Suprapubic skin (tissue), 4 donors: Measurements from ENCODE around the gene SUN2. TPM values are rescaled to one million over a fixed set of nuclear protein-coding genes. Genes with fewer than 3 reads are reported as not detected.
A peak's percentile ranks its signal among the peaks of the same experiment; 100 is the strongest.

Experiments
- DNase-seq, 2 donors: peaks; one replicate each; pipeline ENCODE4 v3.0.0-alpha.2; 2019; ENCODE audit warnings: low spot score in 2 of 2
- H3K27ac ChIP-seq: fragments of 200-600 bp; sonication (generic); one replicate; pipeline ENCODE4 v1.5.1; 2019
- H3K27me3 ChIP-seq: fragments of 200-600 bp; sonication (generic); one replicate; pipeline ENCODE4 v1.5.1; 2019
- H3K36me3 ChIP-seq: fragments of 200-600 bp; sonication (generic); one replicate; pipeline ENCODE4 v1.5.1; 2019
- H3K4me1 ChIP-seq: fragments of 200-600 bp; sonication (generic); one replicate; pipeline ENCODE4 v1.5.1; 2019
- H3K4me3 ChIP-seq: fragments of 200-600 bp; sonication (generic); one replicate; pipeline ENCODE4 v1.5.1; 2019; ENCODE audit warnings: mild to moderate bottlenecking
- H3K9me3 ChIP-seq: fragments of 200-600 bp; sonication (generic); one replicate; pipeline ENCODE4 v1.5.1; 2019
- CTCF ChIP-seq, 2 donors: fragments of 200-600 bp in 1 of 2; fragments of 450-650 bp in 1 of 2; sonication (generic) in 1 of 2; IDR thresholded peaks; one replicate each; pipeline ENCODE4 v1.5.1; 2016 to 2019; ENCODE audit warnings: antibody characterized with exemption in 2 of 2, mild to moderate bottlenecking in 1 of 2, moderate library complexity in 1 of 2
- EP300 ChIP-seq: sonication (generic); formaldehyde crosslinking; IDR thresholded peaks from one replicate; pipeline ENCODE4 v1.6.1; 2017; ENCODE audit warnings: antibody characterized with exemption
- POLR2A ChIP-seq, 2 donors: fragments of 450-650 bp; IDR thresholded peaks; one replicate each; pipeline ENCODE4 v1.6.1; 2017; ENCODE audit warnings: antibody characterized with exemption in 2 of 2, mild to moderate bottlenecking in 2 of 2, moderate library complexity in 2 of 2
- POLR2AphosphoS5 ChIP-seq, 3 donors: sonication (generic); formaldehyde crosslinking; IDR thresholded peaks; one replicate each; pipeline ENCODE4 v1.6.1; 2017; ENCODE audit warnings: antibody characterized with exemption in 3 of 3
- WGBS: methylation state at CpG from one replicate; pipeline ENCODE4 v1.1.5; 2018; 5-methylcytosine and 5-hydroxymethylcytosine counted together
- total RNA-seq, 4 donors: library from RNA; depleted of rRNA; stranded (reverse); fragments of >200 nt; gene quantifications; one replicate each; pipeline ENCODE4 v1.1.0, GENCODE V29; 2016

The SUN2 gene
- total RNA-seq, 4 donors from 2014 or later, result 186 to 262 (median 232) TPM

- peak overlapping the region; percentile 78 for H3K4me3 ChIP-seq
Observed at GRCh38 chr22:38756711-38757463, 1.1 kb upstream of the SUN2 start.

GRCh38 chr22:38755155-38755910 is 465 bp downstream of the SUN2 start:
- WGBS, result under 1% methylated on average over 34 of the region's 74 CpGs
- H3K27ac ChIP-seq, result peak overlapping the region; percentile 99
- peak; percentile 96 to 97 for DNase-seq
- H3K4me1 ChIP-seq, result peaks cover 60% of the 10 kb centered on the region
- no peaks in the 10 kb centered on the region for H3K27me3 ChIP-seq
- peak overlapping the region; percentile 78 for H3K4me3 ChIP-seq
- no peaks in the 10 kb centered on the region for H3K9me3 ChIP-seq
- TF ChIP-seq POLR2A (IDR thresholded peaks at IDR 0.05) (no peak), EP300 (peak; percentile 55), CTCF (IDR thresholded peaks at IDR 0.05) (no peak), POLR2AphosphoS5 (IDR thresholded peaks at IDR 0.05) (peak in 2 of 3 donors; percentile 74 to 81)
- peaks cover 24% of the 10 kb centered on the region for H3K36me3 ChIP-seq

More at GRCh38 chr22:38756711-38757463, 1.1 kb upstream of the SUN2 start:
- Histone ChIP-seq H3K9me3 (no peaks in the 10 kb centered on the region), H3K27me3 (no peaks in the 10 kb centered on the region), H3K36me3 (peaks cover 9% of the 10 kb centered on the region), H3K4me1 (peaks cover 45% of the 10 kb centered on the region), H3K27ac (peak overlapping the region; percentile 99)
- TF ChIP-seq EP300, result no peak
- no peak for TF ChIP-seq POLR2AphosphoS5 (IDR thresholded peaks at IDR 0.05)
- TF ChIP-seq CTCF (IDR thresholded peaks at IDR 0.05), result no peak
- TF ChIP-seq POLR2A (IDR thresholded peaks at IDR 0.05), result no peak
- no peak for DNase-seq
- WGBS, result 57% methylated on average over 17 of the region's 17 CpGs

- H3K4me3 ChIP-seq, result peak overlapping the region; percentile 78
- peak overlapping the region; percentile 99 for H3K27ac ChIP-seq
- H3K36me3 ChIP-seq, result peaks cover 30% of the 10 kb centered on the region
- TF ChIP-seq EP300 (no peak), CTCF (IDR thresholded peaks at IDR 0.05) (no peak), POLR2AphosphoS5 (IDR thresholded peaks at IDR 0.05) (no peak), POLR2A (IDR thresholded peaks at IDR 0.05) (no peak)
- H3K9me3 ChIP-seq, result no peaks in the 10 kb centered on the region
- peaks cover 63% of the 10 kb centered on the region for H3K4me1 ChIP-seq
- no peaks in the 10 kb centered on the region for H3K27me3 ChIP-seq
- DNase-seq, result no peak
- under 1% methylated on average over 12 of the region's 12 CpGs for WGBS
Observed at GRCh38 chr22:38754751-38755154, 1.0 kb downstream of the SUN2 start.

- TF ChIP-seq CTCF (IDR thresholded peaks at IDR 0.05) (no peak), POLR2AphosphoS5 (IDR thresholded peaks at IDR 0.05) (no peak), POLR2A (IDR thresholded peaks at IDR 0.05) (no peak), EP300 (no peak)
- Histone ChIP-seq H3K4me1 (peaks cover 64% of the 10 kb centered on the region), H3K27ac (peak overlapping the region; percentile 99)
Observed at GRCh38 chr22:38753948-38754750, 1.6 kb downstream of the SUN2 start.

More at GRCh38 chr22:38753948-38754750, 1.6 kb downstream of the SUN2 start:
- Histone ChIP-seq H3K36me3 (peaks cover 36% of the 10 kb centered on the region), H3K4me3 (peak overlapping the region; percentile 78), H3K27me3 (no peaks in the 10 kb centered on the region), H3K9me3 (no peaks in the 10 kb centered on the region)
- WGBS, result 21% methylated on average over 12 of the region's 12 CpGs
- peak; percentile 88 for DNase-seq
